Fibroblast of villous mesenchyme (primary cell): ENCODE measurements around the gene ZNF407. TPM values are rescaled to one million over a fixed set of nuclear protein-coding genes. Genes with fewer than 3 reads are reported as not detected.

ENCODE experiments used
- DNase-seq: peaks from one replicate; pipeline ENCODE4 v3.0.0-alpha.2; 2010; ENCODE audit warnings: low read depth
- H3K4me3 ChIP-seq: 2 replicates; pipeline ENCODE4 v1.5.1; 2011; ENCODE audit warnings: low read depth, mild to moderate bottlenecking, low read length
- total RNA-seq: library from RNA; depleted of rRNA; stranded (reverse); fragments of >200 nt; gene quantifications from 2 replicates; pipeline ENCODE4 v1.2.3, GENCODE V29; 2012
- TF ChIP-seq, protein P1 (sequence below): IDR thresholded peaks from 2 replicates; pipeline ENCODE4 v1.5.1; 2012; ENCODE audit warnings: low read depth, mild to moderate bottlenecking, low read length; ENCODE audit not compliant: insufficient read depth

Gene ZNF407
- total RNA-seq, 1 donor: 22.0 TPM

DNA sequence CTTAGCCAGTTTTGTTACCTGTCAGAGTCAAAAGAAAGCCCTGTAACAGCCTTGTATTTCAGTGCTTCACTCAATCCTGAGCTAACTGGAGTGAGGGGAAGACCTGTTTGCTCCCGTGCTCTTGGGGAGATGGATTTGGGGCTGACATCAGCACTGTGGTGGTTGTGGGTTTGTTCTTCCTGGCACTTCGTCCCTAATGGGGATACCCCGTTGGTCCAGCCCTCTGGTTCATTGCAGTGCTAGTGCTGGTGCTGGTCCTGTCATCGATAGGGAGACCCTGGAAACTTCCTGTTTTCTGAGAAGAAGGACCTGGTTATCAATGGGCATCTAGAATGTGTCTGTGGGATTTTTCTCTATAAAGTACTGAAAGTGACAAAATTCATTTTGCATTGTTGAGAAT, 205.4 kb downstream of the ZNF407 start:
- no peak for DNase-seq
- TF ChIP-seq, protein P1, sequence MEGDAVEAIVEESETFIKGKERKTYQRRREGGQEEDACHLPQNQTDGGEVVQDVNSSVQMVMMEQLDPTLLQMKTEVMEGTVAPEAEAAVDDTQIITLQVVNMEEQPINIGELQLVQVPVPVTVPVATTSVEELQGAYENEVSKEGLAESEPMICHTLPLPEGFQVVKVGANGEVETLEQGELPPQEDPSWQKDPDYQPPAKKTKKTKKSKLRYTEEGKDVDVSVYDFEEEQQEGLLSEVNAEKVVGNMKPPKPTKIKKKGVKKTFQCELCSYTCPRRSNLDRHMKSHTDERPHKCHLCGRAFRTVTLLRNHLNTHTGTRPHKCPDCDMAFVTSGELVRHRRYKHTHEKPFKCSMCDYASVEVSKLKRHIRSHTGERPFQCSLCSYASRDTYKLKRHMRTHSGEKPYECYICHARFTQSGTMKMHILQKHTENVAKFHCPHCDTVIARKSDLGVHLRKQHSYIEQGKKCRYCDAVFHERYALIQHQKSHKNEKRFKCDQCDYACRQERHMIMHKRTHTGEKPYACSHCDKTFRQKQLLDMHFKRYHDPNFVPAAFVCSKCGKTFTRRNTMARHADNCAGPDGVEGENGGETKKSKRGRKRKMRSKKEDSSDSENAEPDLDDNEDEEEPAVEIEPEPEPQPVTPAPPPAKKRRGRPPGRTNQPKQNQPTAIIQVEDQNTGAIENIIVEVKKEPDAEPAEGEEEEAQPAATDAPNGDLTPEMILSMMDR: no peak

GRCh38 chr18:74803769-74804168, 206.1 kb downstream of the ZNF407 start:
- TF ChIP-seq, protein P1: no peak
- DNase-seq: peak; percentile 50
- H3K4me3 ChIP-seq: peak overlapping the region; percentile 17

More for the DNA sequence above, 205.4 kb downstream of the ZNF407 start:
- no peak overlapping the region for H3K4me3 ChIP-seq

DNA sequence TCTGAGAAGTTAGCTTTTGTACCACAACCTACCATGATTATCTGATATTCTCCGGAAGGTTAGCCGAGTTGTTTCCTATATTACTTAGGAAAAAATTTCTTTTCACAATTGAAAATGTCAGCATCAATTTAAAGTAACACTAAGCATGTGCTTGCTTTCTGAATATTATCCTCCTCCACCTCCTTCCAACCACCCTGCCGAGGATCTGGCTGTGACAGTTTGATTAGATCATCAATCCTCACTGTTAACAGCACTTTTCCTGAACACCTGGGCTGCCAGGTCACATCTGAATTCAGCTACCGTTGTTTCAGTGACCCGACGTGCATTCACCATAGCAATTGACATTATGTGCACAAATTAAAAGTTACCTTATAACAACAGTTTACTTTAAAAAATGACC, 207.0 kb downstream of the ZNF407 start:
- no peak overlapping the region for H3K4me3 ChIP-seq
- DNase-seq: no peak
- TF ChIP-seq, protein P1: no peak

- H3K4me3 ChIP-seq: no peak overlapping the region
- no peak for DNase-seq
- TF ChIP-seq, protein P1: no peak
Observed at GRCh38 chr18:74806073-74806472, 208.4 kb downstream of the ZNF407 start.

GRCh38 chr18:74806700-74807416, 209.2 kb downstream of the ZNF407 start:
- peak; percentile 59 for DNase-seq
- H3K4me3 ChIP-seq: no peak overlapping the region
- TF ChIP-seq, protein P1: no peak

DNA sequence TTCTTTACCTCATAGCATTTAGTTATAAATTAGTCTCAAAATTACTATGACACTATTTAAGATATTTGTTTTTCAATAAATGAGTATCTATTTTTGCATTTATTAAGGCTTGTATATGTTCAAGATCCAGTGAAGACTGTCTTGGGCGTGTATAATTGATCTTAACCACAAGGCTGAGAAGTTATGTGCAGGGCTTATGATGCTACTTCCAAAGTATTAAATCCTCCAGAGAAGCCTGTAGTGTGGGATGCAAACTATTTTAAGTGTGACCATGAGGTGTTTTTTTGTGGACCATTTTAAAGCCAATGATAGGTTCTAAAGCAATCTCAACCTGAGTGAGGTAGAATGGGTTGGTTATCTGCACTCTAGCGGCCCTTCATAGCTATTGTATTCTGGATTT, 219.9 kb downstream of the ZNF407 start:
- TF ChIP-seq, protein P1: no peak
- DNase-seq: no peak
- H3K4me3 ChIP-seq: no peak overlapping the region
